ENCODE measurements around the gene MINDY4. TPM values are rescaled to one million over a fixed set of nuclear protein-coding genes. Genes with fewer than 3 reads are reported as not detected.

MINDY4 gene
- total RNA-seq, 1 donor from 2014 or later: 5.2 TPM

GRCh38 chr7:30836991-30837390 is 65.8 kb downstream of the MINDY4 start:
- DNase-seq: no peak

GRCh38 chr7:30837581-30837980 is 66.4 kb downstream of the MINDY4 start:
- DNase-seq: no peak

- no peak for DNase-seq
Measured at GRCh38 chr7:30838008-30838407, 66.8 kb downstream of the MINDY4 start.

GRCh38 chr7:30840141-30841024 is 69.2 kb downstream of the MINDY4 start:
- DNase-seq: no peak

GRCh38 chr7:30841025-30841735 is 70.0 kb downstream of the MINDY4 start:
- DNase-seq: no peak

GRCh38 chr7:30841801-30842541 is 70.8 kb downstream of the MINDY4 start:
- DNase-seq: no peak

GRCh38 chr7:30842542-30843451 is 71.6 kb downstream of the MINDY4 start:
- no peak for DNase-seq

- DNase-seq: no peak
Measured at GRCh38 chr7:30843741-30844482, 72.7 kb downstream of the MINDY4 start.

- no peak for DNase-seq
Measured at GRCh38 chr7:30844483-30844874, 73.3 kb downstream of the MINDY4 start.

GRCh38 chr7:30844916-30845315 is 73.7 kb downstream of the MINDY4 start:
- DNase-seq: no peak

GRCh38 chr7:30845426-30846135 is 74.4 kb downstream of the MINDY4 start:
- DNase-seq: no peak

GRCh38 chr7:30846378-30846777 is 75.2 kb downstream of the MINDY4 start:
- DNase-seq: no peak

GRCh38 chr7:30848121-30848855 is 77.1 kb downstream of the MINDY4 start:
- DNase-seq: no peak

GRCh38 chr7:30849565-30849964 is 78.3 kb downstream of the MINDY4 start:
- DNase-seq: no peak

- no peak for DNase-seq
Measured at GRCh38 chr7:30850426-30850825, 79.2 kb downstream of the MINDY4 start.

GRCh38 chr7:30851651-30852307 is 80.6 kb downstream of the MINDY4 start:
- peak; percentile 86 for DNase-seq

- DNase-seq: peak; percentile 86
Measured at GRCh38 chr7:30852308-30852684, 81.1 kb downstream of the MINDY4 start.

GRCh38 chr7:30852744-30853288 is 81.6 kb downstream of the MINDY4 start:
- no peak for DNase-seq

- no peak for DNase-seq
Measured at GRCh38 chr7:30853576-30853975, 82.4 kb downstream of the MINDY4 start.
